Upper lobe of right lung (tissue), 1 donor: Measurements from ENCODE around the gene ANK2. TPM values are rescaled to one million over a fixed set of nuclear protein-coding genes. Genes with fewer than 3 reads are reported as not detected.
A peak's percentile ranks its signal among the peaks of the same experiment; 100 is the strongest.

Source experiments
- ATAC-seq: fragments of 200-7000 bp; cut with Tn5 transposase; one replicate; pipeline ENCODE4 v1.9.1; 2020; ENCODE audit warnings: mild to moderate bottlenecking, moderate library complexity
- DNase-seq: peaks from one replicate; pipeline ENCODE4 v3.0.0-alpha.2; 2020
- H3K27ac ChIP-seq: fragments of 200-600 bp; one replicate; pipeline ENCODE4 v1.8.0; 2022
- H3K27me3 ChIP-seq: fragments of 200-600 bp; one replicate; pipeline ENCODE4 v1.8.0; 2022; ENCODE audit warnings: mild to moderate bottlenecking
- H3K36me3 ChIP-seq: fragments of 200-600 bp; one replicate; pipeline ENCODE4 v1.8.0; 2022
- H3K4me1 ChIP-seq: fragments of 200-600 bp; one replicate; pipeline ENCODE4 v1.8.0; 2022
- H3K4me3 ChIP-seq: fragments of 200-600 bp; one replicate; pipeline ENCODE4 v1.8.0; 2022; ENCODE audit warnings: mild to moderate bottlenecking
- H3K9me3 ChIP-seq: fragments of 200-600 bp; one replicate; pipeline ENCODE4 v1.8.0; 2022
- CTCF ChIP-seq: fragments of 200-600 bp; IDR thresholded peaks from one replicate; pipeline ENCODE4 v1.8.0; 2022; ENCODE audit warnings: antibody characterized with exemption
- intact Hi-C: fragments of 100-400 bp; cut with DNase I; formaldehyde crosslinking; loops from one replicate; pipeline ENCODE4 v1.11.0; 2022
- total RNA-seq: library from RNA; stranded (reverse); fragmentation: NEBNext Ultra II Directional; extraction: Animal tissue kit (Norgen Biotek cat#: 25700); gene quantifications from one replicate; pipeline ENCODE4 v1.2.1, GENCODE V29; 2021
- donor health status: DM: no; HTN: yes; CAD: no; lungs with severe emphysema.

Gene ANK2
- total RNA-seq, 1 donor from 2014 or later: 12.0 TPM

- H3K4me1 ChIP-seq: no peaks in the 10 kb centered on the region
- TF ChIP-seq CTCF: no peak
- intact Hi-C loops: no loop called here
- no peaks in the 10 kb centered on the region for H3K9me3 ChIP-seq
- no peaks in the 10 kb centered on the region for H3K27me3 ChIP-seq
- no peak overlapping the region for H3K4me3 ChIP-seq
- no peaks in the 10 kb centered on the region for H3K36me3 ChIP-seq
- no peak for ATAC-seq
- no peak overlapping the region for H3K27ac ChIP-seq
- DNase-seq: no peak
Measured at GRCh38 chr4:113094331-113094730, 44.9 kb downstream of the ANK2 start.

GRCh38 chr4:113094802-113095201 is 45.3 kb downstream of the ANK2 start:
- H3K27ac ChIP-seq: no peak overlapping the region
- no peaks in the 10 kb centered on the region for H3K36me3 ChIP-seq
- no peak overlapping the region for H3K4me3 ChIP-seq
- ATAC-seq (no peak), DNase-seq (no peak)
- H3K27me3 ChIP-seq: no peaks in the 10 kb centered on the region
- no peaks in the 10 kb centered on the region for H3K9me3 ChIP-seq
- peak; percentile 46 for TF ChIP-seq CTCF
- intact Hi-C loops: no loop called here
- H3K4me1 ChIP-seq: no peaks in the 10 kb centered on the region

- no peak overlapping the region for H3K27ac ChIP-seq
- H3K9me3 ChIP-seq: no peaks in the 10 kb centered on the region
- no peaks in the 10 kb centered on the region for H3K27me3 ChIP-seq
- intact Hi-C loops: no loop called here
- ATAC-seq: no peak
- no peak for TF ChIP-seq CTCF
- H3K4me3 ChIP-seq: no peak overlapping the region
- no peaks in the 10 kb centered on the region for H3K4me1 ChIP-seq
- no peak for DNase-seq
- no peaks in the 10 kb centered on the region for H3K36me3 ChIP-seq
Measured at GRCh38 chr4:113101669-113102068, 52.2 kb downstream of the ANK2 start.

GRCh38 chr4:113103556-113103955 is 54.1 kb downstream of the ANK2 start:
- no peak for ATAC-seq
- intact Hi-C loops: no loop called here
- no peak for DNase-seq
- Histone ChIP-seq H3K9me3 (no peaks in the 10 kb centered on the region), H3K27me3 (no peaks in the 10 kb centered on the region), H3K36me3 (no peaks in the 10 kb centered on the region), H3K27ac (no peak overlapping the region), H3K4me1 (no peaks in the 10 kb centered on the region), H3K4me3 (no peak overlapping the region)
- TF ChIP-seq CTCF: no peak

GRCh38 chr4:113106108-113106507 is 56.7 kb downstream of the ANK2 start:
- H3K36me3 ChIP-seq: no peaks in the 10 kb centered on the region
- peak; percentile 39 for TF ChIP-seq CTCF
- ATAC-seq (no peak), DNase-seq (no peak)
- H3K4me3 ChIP-seq: no peak overlapping the region
- no peaks in the 10 kb centered on the region for H3K4me1 ChIP-seq
- no peaks in the 10 kb centered on the region for H3K27me3 ChIP-seq
- intact Hi-C loops: no loop called here
- H3K27ac ChIP-seq: no peak overlapping the region
- H3K9me3 ChIP-seq: no peaks in the 10 kb centered on the region

GRCh38 chr4:113109106-113109718 is 59.8 kb downstream of the ANK2 start:
- Histone ChIP-seq H3K4me1 (no peaks in the 10 kb centered on the region), H3K27ac (no peak overlapping the region), H3K27me3 (no peaks in the 10 kb centered on the region), H3K9me3 (no peaks in the 10 kb centered on the region), H3K4me3 (no peak overlapping the region), H3K36me3 (no peaks in the 10 kb centered on the region)
- no peak for ATAC-seq
- no peak for TF ChIP-seq CTCF
- intact Hi-C loops: no loop called here
- no peak for DNase-seq
